Activated T-cell treated with anti-CD3 and anti-CD28 coated beads for 1 hour (primary cell): ENCODE data around the gene MOK.

Source experiments
- DNase-seq: peaks from one replicate; pipeline ENCODE4 v3.0.0-alpha.2; 2020; ENCODE audit warnings: low read depth

The MOK gene

GRCh38 chr14:102180248-102180998, 124.5 kb downstream of the MOK start:
- no peak for DNase-seq
